ENCODE measurements around the gene SLC8A1.

Gene SLC8A1

GRCh38 chr2:40310303-40310702 lies 141.6 kb downstream of the SLC8A1 start:
- DNase-seq (ENCODE audit: low read depth in 2 of 2) = no peak

- DNase-seq (ENCODE audit: low read depth in 2 of 2) = no peak
Measured at GRCh38 chr2:40304340-40304739, 147.6 kb downstream of the SLC8A1 start.

- DNase-seq (ENCODE audit: low read depth in 2 of 2) = no peak
Measured at GRCh38 chr2:40303746-40304145, 148.1 kb downstream of the SLC8A1 start.

GRCh38 chr2:40302751-40303325 lies 149.1 kb downstream of the SLC8A1 start:
- no peak for DNase-seq (ENCODE audit: low read depth in 2 of 2)

GRCh38 chr2:40300391-40300790 lies 151.5 kb downstream of the SLC8A1 start:
- DNase-seq (ENCODE audit: low read depth in 2 of 2) = no peak

- no peak for DNase-seq (ENCODE audit: low read depth in 2 of 2)
Measured at GRCh38 chr2:40299781-40300180, 152.1 kb downstream of the SLC8A1 start.

- DNase-seq (ENCODE audit: low read depth in 2 of 2) = no peak
Measured at GRCh38 chr2:40299173-40299572, 152.7 kb downstream of the SLC8A1 start.

GRCh38 chr2:40298026-40298425 lies 153.9 kb downstream of the SLC8A1 start:
- no peak for DNase-seq (ENCODE audit: low read depth in 2 of 2)

GRCh38 chr2:40292291-40292690 lies 159.6 kb downstream of the SLC8A1 start:
- no peak for DNase-seq (ENCODE audit: low read depth in 2 of 2)

GRCh38 chr2:40289771-40290404 lies 162.0 kb downstream of the SLC8A1 start:
- no peak for DNase-seq (ENCODE audit: low read depth in 2 of 2)

GRCh38 chr2:40287773-40288172 lies 164.1 kb downstream of the SLC8A1 start:
- no peak for DNase-seq (ENCODE audit: low read depth in 2 of 2)

- DNase-seq (ENCODE audit: low read depth in 2 of 2) = no peak
Measured at GRCh38 chr2:40287195-40287594, 164.7 kb downstream of the SLC8A1 start.

- DNase-seq (ENCODE audit: low read depth in 2 of 2) = no peak
Measured at GRCh38 chr2:40286721-40287120, 165.2 kb downstream of the SLC8A1 start.

- DNase-seq (ENCODE audit: low read depth in 2 of 2) = no peak
Measured at GRCh38 chr2:40285391-40285790, 166.5 kb downstream of the SLC8A1 start.

GRCh38 chr2:40284797-40285196 lies 167.1 kb downstream of the SLC8A1 start:
- no peak for DNase-seq (ENCODE audit: low read depth in 2 of 2)

- DNase-seq (ENCODE audit: low read depth in 2 of 2) = no peak
Measured at GRCh38 chr2:40283111-40283909, 168.6 kb downstream of the SLC8A1 start.

- DNase-seq (ENCODE audit: low read depth in 2 of 2) = no peak
Measured at GRCh38 chr2:40282428-40282827, 169.5 kb downstream of the SLC8A1 start.

- no peak for DNase-seq (ENCODE audit: low read depth in 2 of 2)
Measured at GRCh38 chr2:40281021-40281940, 170.6 kb downstream of the SLC8A1 start.

- no peak for DNase-seq (ENCODE audit: low read depth in 2 of 2)
Measured at GRCh38 chr2:40279482-40279881, 172.4 kb downstream of the SLC8A1 start.

- DNase-seq (ENCODE audit: low read depth in 2 of 2) = no peak
Measured at GRCh38 chr2:40279001-40279400, 172.9 kb downstream of the SLC8A1 start.

- DNase-seq (ENCODE audit: low read depth in 2 of 2) = no peak
Measured at GRCh38 chr2:40276076-40276475, 175.8 kb downstream of the SLC8A1 start.

GRCh38 chr2:40274270-40274669 lies 177.6 kb downstream of the SLC8A1 start:
- no peak for DNase-seq (ENCODE audit: low read depth in 2 of 2)

Measured in stimulated activated CD8-positive, alpha-beta memory T cell treated with anti-CD3 and anti-CD28 coated beads, Interleukin-7, amount 100 ng/mL, for 1 hour (primary cell).